ENCODE measurements around the gene CCNL1. TPM values are rescaled to one million over a fixed set of nuclear protein-coding genes. Genes with fewer than 3 reads are reported as not detected.
A peak's percentile ranks its signal among the peaks of the same experiment; 100 is the strongest.
"Not testable (repeated sequence)": the region's sequence is repeated elsewhere in the genome, so short reads cannot be mapped to it uniquely, and the experiment has no call there.

Gene CCNL1
- total RNA-seq, 3 donors from 2014 or later: 127 to 146 (median 133) TPM

GRCh38 chr3:157179365-157179803 is 19.4 kb upstream of the CCNL1 start:
- Histone ChIP-seq H3K9me3 (peaks cover 4% of the 10 kb centered on the region), H3K36me3 (ENCODE audit: low read depth) (peaks cover 5% of the 10 kb centered on the region), H3K4me3 (no peak overlapping the region), H3K4me1 (ENCODE audit: low read depth) (peaks cover 13% of the 10 kb centered on the region)
- DNase-seq (no peak), ATAC-seq (no peak)
- intact Hi-C loops (cut with DNase I, micrococcal nuclease): no loop called here
- TF ChIP-seq CTCF (IDR thresholded peaks at IDR 0.05): no peak

GRCh38 chr3:157178503-157179364 is 18.8 kb upstream of the CCNL1 start:
- H3K4me3 ChIP-seq; intact Hi-C loops (cut with DNase I, micrococcal nuclease); ATAC-seq; H3K36me3 ChIP-seq (ENCODE audit: low read depth); DNase-seq; H3K9me3 ChIP-seq: not testable (repeated sequence)
- H3K4me1 ChIP-seq (ENCODE audit: low read depth): peaks cover 16% of the 10 kb centered on the region

GRCh38 chr3:157177801-157178453 is 18.0 kb upstream of the CCNL1 start:
- DNase-seq; H3K9me3 ChIP-seq; intact Hi-C loops (cut with DNase I, micrococcal nuclease); H3K4me3 ChIP-seq; H3K36me3 ChIP-seq (ENCODE audit: low read depth); ATAC-seq: not testable (repeated sequence)
- peaks cover 16% of the 10 kb centered on the region for H3K4me1 ChIP-seq (ENCODE audit: low read depth)

GRCh38 chr3:157176934-157177333 is 17.0 kb upstream of the CCNL1 start:
- peaks cover 4% of the 10 kb centered on the region for H3K9me3 ChIP-seq
- TF ChIP-seq CTCF (IDR thresholded peaks at IDR 0.05): no peak
- ATAC-seq: no peak
- peaks cover 16% of the 10 kb centered on the region for H3K4me1 ChIP-seq (ENCODE audit: low read depth)
- DNase-seq: no peak
- no peak overlapping the region for H3K4me3 ChIP-seq
- H3K36me3 ChIP-seq (ENCODE audit: low read depth): peaks cover 5% of the 10 kb centered on the region
- intact Hi-C loops (cut with DNase I, micrococcal nuclease): no loop called here

GRCh38 chr3:157175691-157176507 is 16.0 kb upstream of the CCNL1 start:
- TF ChIP-seq CTCF (IDR thresholded peaks at IDR 0.05): no peak
- DNase-seq: peak; percentile 60 to 65 (median 63)
- intact Hi-C loops (cut with DNase I, micrococcal nuclease): no loop called here
- peak overlapping the region; percentile 32 for H3K4me3 ChIP-seq
- peak; percentile 21 for ATAC-seq
- peaks cover 16% of the 10 kb centered on the region for H3K4me1 ChIP-seq (ENCODE audit: low read depth)
- peaks cover 5% of the 10 kb centered on the region for H3K36me3 ChIP-seq (ENCODE audit: low read depth)
- peaks cover 4% of the 10 kb centered on the region for H3K9me3 ChIP-seq

- H3K4me1 ChIP-seq (ENCODE audit: low read depth): peaks cover 16% of the 10 kb centered on the region
- TF ChIP-seq CTCF (IDR thresholded peaks at IDR 0.05): no peak
- DNase-seq (peak; percentile 98 to 100 (median 99)), ATAC-seq (peak; percentile 98)
- peaks cover 5% of the 10 kb centered on the region for H3K36me3 ChIP-seq (ENCODE audit: low read depth)
- intact Hi-C loops (cut with DNase I, micrococcal nuclease): no loop called here
- H3K9me3 ChIP-seq: peaks cover 4% of the 10 kb centered on the region
- peak overlapping the region; percentile 32 for H3K4me3 ChIP-seq
Observed at GRCh38 chr3:157174649-157175498, 14.9 kb upstream of the CCNL1 start.
